Chondrocyte (in vitro differentiated cells): ENCODE measurements around the gene FCHO1. TPM values are rescaled to one million over a fixed set of nuclear protein-coding genes. Genes with fewer than 3 reads are reported as not detected.
A peak's percentile ranks its signal among the peaks of the same experiment; 100 is the strongest.

Experiments used
- DNase-seq: peaks from one replicate; pipeline ENCODE4 v3.0.0; 2021; ENCODE audit warnings: mixed read lengths, low spot score
- H3K27ac Mint-ChIP-seq: one replicate; pipeline ENCODE4 v1.8.0; 2021; ENCODE audit warnings: mild to moderate bottlenecking, moderate library complexity, mixed read lengths; ENCODE audit not compliant: unreplicated experiment
- H3K27me3 Mint-ChIP-seq: 2 replicates; pipeline ENCODE4 v1.8.0; 2021; ENCODE audit warnings: low read depth, mixed read lengths
- H3K36me3 Mint-ChIP-seq: 2 replicates; pipeline ENCODE4 v1.8.0; 2021; ENCODE audit warnings: low read depth, mixed read lengths
- H3K4me1 Mint-ChIP-seq: 2 replicates; pipeline ENCODE4 v1.8.0; 2021; ENCODE audit warnings: low read depth, mild to moderate bottlenecking, mixed read lengths
- H3K4me3 Mint-ChIP-seq: one replicate; pipeline ENCODE4 v1.8.0; 2021; ENCODE audit warnings: mild to moderate bottlenecking, moderate library complexity, mixed read lengths; ENCODE audit not compliant: unreplicated experiment
- H3K9me3 Mint-ChIP-seq: 2 replicates; pipeline ENCODE4 v1.8.0; 2021; ENCODE audit warnings: low read depth, mixed read lengths
- CTCF ChIP-seq: fragments of 200-600 bp; sonication (generic); IDR thresholded peaks from 2 replicates; pipeline ENCODE4 v1.5.0; 2021; ENCODE audit warnings: antibody characterized with exemption, mild to moderate bottlenecking, moderate library complexity
- long read RNA-seq: library from polyadenylated mRNA; stranded (forward); transcript quantifications from one replicate; pipeline ENCODE4 v2.0.0, GENCODE V29; 2021
- total RNA-seq: library from RNA; stranded (reverse); gene quantifications from 3 replicates; pipeline ENCODE4 v1.2.1, GENCODE V29; 2021

FCHO1 gene
- total RNA-seq: 0.22 to 0.70 TPM (median 0.49 TPM) in 3 replicates
- long read RNA-seq: 0 reads

- Mint-ChIP-seq H3K9me3 (no peaks in the 10 kb centered on the region), H3K27me3 (no peaks in the 10 kb centered on the region)
- no peak for TF ChIP-seq CTCF
Observed at GRCh38 chr19:17751103-17751911, at the start of gene FCHO1. FCHO1 (plus strand) TSS chr19:17751477; CDS start chr19:17755165, 3,688 bp downstream.

GRCh38 chr19:17703824-17704463, 47.3 kb upstream of the FCHO1 start:
- no peak for DNase-seq
- Mint-ChIP-seq H3K9me3 (no peaks in the 10 kb centered on the region), H3K27me3 (peaks cover 13% of the 10 kb centered on the region), H3K27ac (no peak overlapping the region), H3K36me3 (peaks cover 1% of the 10 kb centered on the region), H3K4me3 (no peak overlapping the region), H3K4me1 (no peaks in the 10 kb centered on the region)
- TF ChIP-seq CTCF: peak; percentile 78

More at GRCh38 chr19:17751103-17751911, at the start of gene FCHO1:
- Mint-ChIP-seq H3K36me3 (no peaks in the 10 kb centered on the region), H3K4me3 (no peak within 1 kb of the TSS), H3K27ac (no peak within 1 kb of the TSS), H3K4me1 (peaks cover 17% of the 10 kb centered on the region)
- DNase-seq: no peak

- no peak for TF ChIP-seq CTCF
- no peak overlapping the region for H3K4me3 Mint-ChIP-seq
- DNase-seq: no peak
- H3K9me3 Mint-ChIP-seq: no peaks in the 10 kb centered on the region
- H3K4me1 Mint-ChIP-seq: no peaks in the 10 kb centered on the region
- no peaks in the 10 kb centered on the region for H3K36me3 Mint-ChIP-seq
- no peaks in the 10 kb centered on the region for H3K27me3 Mint-ChIP-seq
- H3K27ac Mint-ChIP-seq: no peak overlapping the region
Observed at GRCh38 chr19:17706750-17707181, 44.5 kb upstream of the FCHO1 start.

- Mint-ChIP-seq H3K4me1 (no peaks in the 10 kb centered on the region), H3K27me3 (no peaks in the 10 kb centered on the region), H3K36me3 (no peaks in the 10 kb centered on the region), H3K9me3 (no peaks in the 10 kb centered on the region), H3K4me3 (no peak overlapping the region), H3K27ac (no peak overlapping the region)
- no peak for TF ChIP-seq CTCF
- DNase-seq: no peak
Observed at GRCh38 chr19:17711851-17712250, 39.4 kb upstream of the FCHO1 start.

- peak; percentile 39 for TF ChIP-seq CTCF
- no peak for DNase-seq
- Mint-ChIP-seq H3K4me3 (no peak overlapping the region), H3K27me3 (no peaks in the 10 kb centered on the region), H3K9me3 (no peaks in the 10 kb centered on the region), H3K4me1 (peaks cover 26% of the 10 kb centered on the region), H3K36me3 (no peaks in the 10 kb centered on the region), H3K27ac (no peak overlapping the region)
Observed at GRCh38 chr19:17716309-17716929, 34.9 kb upstream of the FCHO1 start.
